GM21390 (cell line): ENCODE measurements around the gene CPVL.
"Not testable (repeated sequence)": the region's sequence is repeated elsewhere in the genome, so short reads cannot be mapped to it uniquely, and the experiment has no call there.

ENCODE experiments used
- ATAC-seq: cut with Tn5 transposase; IDR thresholded peaks from one replicate; pipeline ENCODE4 v1.9.1; 2021; ENCODE audit not compliant: unreplicated experiment

CPVL gene

DNA sequence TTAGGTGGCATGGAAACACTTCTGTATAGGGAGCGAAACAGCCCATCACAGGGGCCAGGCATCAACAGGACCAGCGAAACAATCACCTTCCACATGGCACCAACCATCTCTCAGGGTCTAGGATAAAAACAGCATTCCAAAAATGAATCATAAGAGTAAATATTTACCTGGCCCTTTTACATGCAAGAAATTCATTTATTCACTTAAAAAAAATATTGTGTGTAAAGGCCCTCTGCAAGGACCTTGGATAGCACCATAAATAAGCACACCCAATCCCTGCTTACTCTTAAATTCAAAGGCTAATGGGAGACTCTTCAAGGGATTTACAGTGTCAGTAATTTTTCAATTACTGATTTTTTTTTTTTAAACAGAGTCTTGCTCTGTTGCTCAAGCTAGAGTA lies 25.4 kb downstream of the CPVL start:
- ATAC-seq: no peak

DNA sequence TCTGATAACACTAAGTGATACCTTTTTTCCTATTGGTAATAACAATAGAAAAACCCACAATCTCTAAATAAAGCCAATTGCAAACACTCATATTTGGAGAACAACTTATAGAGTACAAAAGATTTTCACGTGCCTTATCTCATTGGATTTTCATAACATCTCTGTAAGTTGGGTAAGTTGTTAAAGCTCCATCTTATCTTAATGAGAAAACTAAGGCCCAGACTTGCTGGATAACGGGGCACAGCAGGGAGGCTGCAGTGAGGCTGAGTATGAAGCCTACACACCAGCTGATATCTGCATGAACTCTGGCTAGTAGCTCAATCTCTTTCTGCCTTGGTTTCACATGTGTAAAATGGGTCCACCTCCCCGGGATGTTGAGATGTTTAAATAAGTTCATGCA lies 26.8 kb downstream of the CPVL start:
- ATAC-seq: no peak

DNA sequence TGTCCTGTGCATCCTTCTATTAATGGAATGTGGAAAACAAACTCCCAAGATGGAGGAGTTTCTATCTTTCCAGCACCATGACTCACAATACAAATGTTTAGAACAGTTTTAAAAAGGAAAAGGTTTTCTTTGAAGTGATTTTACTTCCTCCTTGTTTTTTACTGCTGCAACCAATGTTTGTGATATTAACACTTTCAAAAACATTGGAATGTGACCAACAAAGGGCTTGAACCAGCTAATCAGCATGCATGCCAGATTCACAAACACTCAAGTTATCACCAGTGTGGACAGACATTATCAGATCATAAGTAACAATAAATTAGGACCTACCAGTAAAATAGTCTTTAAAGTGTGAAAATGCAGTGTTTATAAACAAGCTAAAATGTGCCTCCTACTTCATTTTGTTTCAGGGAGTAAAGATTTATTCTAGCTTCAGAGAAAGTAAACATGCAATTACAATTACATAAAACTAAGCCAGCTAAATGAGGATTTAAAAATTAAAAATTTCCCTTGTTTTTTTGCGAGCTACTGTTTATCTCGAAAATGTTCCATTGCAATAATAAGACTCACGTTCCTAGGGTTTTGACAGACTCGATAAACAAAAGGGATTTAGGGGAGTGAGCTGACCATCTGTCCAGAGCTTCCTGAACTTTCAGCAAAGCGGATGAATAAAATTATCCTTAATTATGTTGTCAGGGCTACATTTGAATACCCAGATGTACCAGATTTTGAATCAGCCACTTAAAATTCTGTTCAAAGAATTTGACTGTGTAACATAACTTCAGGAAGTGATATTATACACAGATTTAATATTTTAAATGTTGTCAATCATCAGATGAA lies 29.8 kb downstream of the CPVL start:
- no peak for ATAC-seq

DNA sequence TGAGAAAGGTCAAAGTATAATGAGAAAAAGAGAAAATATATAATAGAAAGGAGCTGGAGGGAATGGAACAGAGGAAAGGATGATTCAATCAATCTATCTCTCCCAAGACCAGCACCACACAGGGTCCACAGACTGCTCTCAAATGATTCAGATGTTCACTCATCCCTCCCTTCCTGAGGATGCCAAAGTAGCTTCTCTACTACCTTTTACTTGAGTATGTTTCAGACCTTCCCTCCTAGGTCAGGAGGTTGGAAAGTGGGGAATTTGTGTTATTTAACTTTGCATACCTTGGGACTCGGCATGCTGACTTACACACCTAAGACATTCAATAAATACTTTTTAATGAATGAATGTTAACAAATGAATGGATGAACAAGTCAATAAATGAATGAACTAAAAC lies 30.6 kb downstream of the CPVL start:
- ATAC-seq: no peak

DNA sequence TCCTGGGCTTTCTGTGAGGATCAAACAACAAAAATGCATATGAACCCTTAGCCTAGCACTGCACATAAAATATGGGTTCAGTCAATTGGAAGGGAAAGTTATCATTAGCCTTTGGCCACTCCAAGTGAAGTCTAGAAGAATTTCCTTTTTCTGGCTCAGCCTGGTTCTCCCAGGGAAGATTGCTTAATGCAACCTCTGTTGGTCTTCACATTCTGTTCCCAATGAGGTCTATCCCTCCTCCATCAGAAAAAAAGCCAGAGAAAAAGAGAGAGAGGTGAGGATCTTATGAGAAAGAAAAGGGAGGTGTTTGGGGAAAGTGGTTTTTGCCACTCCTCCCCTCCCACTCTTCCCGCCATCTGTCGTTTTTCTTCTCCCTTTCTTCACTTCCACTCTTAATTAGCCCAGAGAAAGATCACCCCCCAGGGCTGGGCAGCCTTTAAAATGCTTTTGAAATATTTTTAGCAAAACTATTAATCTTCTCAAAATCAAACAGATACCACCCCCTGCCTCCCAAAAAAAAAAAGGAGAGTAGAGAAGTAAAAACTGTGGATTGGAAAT lies 31.1 kb downstream of the CPVL start:
- ATAC-seq: no peak

DNA sequence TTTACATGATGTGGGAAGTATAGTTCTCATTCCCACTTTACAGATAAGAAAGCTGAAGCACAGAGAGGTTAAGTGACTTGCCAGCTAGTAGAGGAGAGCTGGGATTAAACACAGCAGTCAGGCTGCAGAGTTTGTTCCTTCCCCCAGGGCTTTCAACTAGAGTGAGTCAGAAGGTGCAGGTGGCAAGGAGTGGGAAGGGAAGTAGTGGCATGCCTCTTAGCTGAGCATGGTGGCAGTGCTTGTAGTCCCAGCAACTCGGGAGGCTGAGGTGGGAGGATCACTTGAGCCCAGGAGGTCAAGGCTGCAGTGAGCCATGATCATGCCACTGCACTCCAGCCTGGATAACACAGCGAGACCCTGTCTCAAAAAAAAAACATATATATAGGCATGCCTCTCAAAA lies 32.1 kb downstream of the CPVL start:
- not testable (repeated sequence) for ATAC-seq

DNA sequence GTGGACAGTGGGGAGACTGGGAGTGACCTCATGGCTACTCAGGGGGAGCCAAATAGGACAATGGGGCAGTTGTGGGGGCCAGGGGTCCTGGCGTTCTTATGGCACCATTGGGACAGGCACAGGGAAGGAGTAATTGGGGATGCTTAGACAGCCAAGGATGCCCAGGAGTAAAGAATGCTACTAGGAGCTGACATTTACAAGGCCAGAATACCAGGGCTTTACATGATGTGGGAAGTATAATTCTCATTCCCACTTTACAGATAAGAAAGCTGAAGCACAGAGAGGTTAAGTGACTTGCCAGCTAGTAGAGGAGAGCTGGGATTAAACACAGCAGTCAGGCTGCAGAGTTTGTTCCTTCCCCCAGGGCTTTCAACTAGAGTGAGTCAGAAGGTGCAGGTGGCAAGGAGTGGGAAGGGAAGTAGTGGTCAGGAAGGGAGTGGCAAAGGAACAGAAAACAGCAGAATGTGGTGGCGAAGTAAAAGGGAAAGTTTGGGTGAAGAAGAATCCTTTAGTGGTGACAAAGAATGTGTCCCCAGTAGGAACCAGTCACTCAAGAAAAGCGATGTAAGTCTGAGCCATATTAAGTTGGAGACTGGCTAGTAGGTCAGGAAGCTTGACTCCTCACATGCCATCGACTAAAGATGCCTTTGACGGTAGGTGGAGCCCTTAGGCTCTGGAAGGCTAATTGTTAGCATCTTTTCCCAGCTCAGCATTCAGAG lies 32.8 kb downstream of the CPVL start:
- ATAC-seq: no peak

DNA sequence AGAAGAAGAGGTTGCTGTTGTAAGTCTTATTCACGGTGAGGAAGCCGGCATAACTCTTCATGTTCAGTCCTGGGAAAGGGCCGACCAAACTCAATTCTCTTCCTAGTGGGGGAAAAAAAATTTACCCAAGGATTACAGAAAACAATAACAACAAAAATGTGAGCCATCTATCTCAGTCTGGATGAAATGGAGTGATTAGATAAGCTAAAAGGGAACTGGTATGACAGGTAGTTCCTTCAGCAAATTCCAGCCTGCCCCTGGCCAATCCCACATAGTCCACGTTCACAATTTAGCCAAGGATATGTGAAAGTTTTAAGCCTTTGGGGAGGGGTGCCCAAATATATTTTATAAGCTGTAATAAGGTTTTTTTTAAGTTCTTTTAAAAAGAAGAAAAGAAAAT lies 33.6 kb downstream of the CPVL start:
- no peak for ATAC-seq

DNA sequence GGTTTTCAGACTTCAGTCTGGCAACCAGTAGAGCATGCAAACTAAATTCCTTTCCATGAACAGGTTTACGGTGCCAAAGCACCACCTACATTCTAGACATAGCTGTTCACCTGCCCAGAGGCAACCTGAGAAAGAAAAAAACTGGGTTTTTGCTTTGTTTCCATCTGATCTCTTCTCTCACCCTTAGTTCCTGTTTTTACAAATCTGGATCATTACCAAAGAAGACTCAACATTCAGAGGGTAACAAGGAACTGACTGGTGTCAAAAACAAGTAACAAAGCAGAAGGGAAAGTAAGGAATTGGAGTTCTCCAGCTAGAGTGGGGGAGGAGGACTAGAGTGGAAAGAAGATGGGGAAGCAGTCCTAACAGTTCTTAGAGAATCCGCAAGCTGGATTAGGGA lies 36.4 kb downstream of the CPVL start:
- ATAC-seq: no peak

DNA sequence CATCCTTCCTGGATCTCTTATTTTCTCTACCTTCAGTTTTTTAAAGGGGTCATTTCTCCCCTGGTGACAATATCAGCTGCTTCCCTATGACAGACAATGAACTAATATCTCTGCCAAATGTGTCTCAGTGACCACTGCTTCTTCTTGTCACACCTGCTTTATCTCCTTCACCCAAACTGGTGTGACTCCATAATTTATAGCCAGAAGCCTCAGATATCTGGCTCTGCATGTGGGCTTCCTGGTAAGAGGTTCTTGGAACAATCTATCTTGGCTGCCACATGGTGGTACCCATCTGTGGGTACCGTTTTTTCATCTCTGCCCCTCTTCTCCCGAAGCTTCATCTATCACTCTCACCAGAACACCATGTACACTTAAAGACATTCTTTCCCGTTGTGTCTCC lies 37.0 kb downstream of the CPVL start:
- ATAC-seq: no peak

DNA sequence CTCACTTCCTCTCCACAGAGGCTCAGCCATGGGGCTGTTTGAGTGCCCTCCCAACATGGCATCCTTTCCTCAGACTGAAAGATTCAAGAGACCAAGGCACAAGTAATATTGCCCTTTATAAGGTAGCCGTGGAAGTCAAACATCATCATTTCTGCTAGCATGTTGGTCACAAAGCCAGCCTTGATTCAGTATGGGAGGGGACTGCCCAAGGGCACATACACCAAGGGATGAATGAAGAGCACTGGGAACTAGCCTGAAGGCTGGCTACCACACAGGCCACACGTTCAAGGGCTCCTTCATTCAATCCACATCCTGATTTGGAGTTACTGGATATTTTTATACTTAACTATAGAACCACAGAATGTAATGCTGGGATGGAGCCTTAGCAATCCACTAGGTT lies 39.3 kb downstream of the CPVL start:
- ATAC-seq: no peak

DNA sequence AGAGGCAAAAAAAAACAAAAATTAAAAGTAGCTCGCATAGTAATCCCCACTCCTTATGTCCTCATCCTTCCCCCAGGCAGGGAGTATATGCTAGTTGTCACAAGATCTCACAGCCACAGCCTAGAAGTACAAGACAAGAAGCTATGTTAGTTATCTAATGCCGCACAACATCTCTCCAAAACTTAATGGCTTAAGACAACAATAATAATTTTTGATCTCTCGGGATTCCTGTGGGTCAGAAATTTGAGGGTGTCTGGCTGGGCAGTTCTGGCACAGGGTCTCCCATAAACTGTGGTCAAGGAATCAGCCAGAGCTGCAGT lies 39.7 kb downstream of the CPVL start:
- ATAC-seq: no peak

DNA sequence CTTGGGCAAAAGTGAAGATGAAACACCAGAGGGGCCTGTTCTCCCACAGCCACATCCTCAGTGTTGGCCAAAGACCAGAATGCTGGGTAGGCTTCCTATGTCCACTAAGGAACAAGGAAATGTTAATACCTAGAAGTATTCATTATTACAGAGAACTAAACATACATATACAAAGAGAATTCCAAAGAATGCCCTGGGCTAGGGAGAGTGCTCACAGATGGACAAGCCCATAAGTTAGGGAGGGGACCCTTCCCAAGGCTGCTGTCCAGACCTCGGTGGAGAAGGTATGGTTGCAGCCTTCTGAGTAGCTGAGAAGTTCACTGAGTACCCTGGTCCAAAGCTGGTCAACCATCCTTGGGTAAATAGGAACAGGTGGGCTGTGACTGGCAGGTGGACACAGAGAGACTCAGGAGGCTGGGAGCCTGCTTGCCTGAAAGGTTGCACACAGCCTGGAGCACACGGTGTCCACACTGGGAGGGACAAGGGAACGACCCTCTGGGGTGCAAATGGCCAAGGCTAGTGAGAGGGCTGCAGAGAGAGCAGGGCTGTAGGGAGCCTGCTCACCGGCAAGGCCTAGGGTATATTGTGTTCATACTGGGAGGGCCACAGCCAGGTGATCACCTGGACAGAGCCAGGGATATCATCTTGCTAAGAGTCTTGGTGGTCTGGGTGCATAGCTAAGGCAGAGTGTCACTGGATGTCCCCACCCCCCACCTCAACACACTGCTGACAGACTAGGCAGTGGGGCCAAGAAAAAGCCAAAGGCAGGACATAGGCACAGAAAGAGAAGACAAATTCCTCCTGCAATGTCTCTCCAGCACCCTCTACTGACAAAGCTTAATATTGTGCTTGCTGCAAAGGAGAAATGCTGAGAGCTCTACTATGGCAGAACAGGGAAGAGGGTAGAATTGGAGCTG lies 40.3 kb downstream of the CPVL start:
- peak; percentile 57 for ATAC-seq

DNA sequence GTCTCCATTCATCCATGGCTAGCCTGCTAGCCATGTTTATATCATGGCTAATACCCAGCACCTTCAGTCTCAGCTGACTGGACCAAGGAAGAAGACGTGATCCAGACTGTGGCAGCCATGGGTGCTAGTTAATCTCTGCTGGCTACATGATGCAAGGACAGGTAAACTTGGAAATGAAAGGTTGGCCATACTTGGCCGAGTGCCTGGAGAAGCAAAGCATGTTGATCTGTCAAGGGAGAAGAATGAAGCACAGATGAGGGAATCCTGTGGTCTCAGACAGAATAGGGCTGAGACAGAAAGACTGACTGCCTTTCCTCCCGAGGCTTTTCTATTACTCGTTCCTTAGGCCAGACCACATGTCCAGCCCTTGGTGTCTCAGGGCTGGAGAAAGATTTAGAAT lies 41.1 kb downstream of the CPVL start:
- ATAC-seq: no peak

DNA sequence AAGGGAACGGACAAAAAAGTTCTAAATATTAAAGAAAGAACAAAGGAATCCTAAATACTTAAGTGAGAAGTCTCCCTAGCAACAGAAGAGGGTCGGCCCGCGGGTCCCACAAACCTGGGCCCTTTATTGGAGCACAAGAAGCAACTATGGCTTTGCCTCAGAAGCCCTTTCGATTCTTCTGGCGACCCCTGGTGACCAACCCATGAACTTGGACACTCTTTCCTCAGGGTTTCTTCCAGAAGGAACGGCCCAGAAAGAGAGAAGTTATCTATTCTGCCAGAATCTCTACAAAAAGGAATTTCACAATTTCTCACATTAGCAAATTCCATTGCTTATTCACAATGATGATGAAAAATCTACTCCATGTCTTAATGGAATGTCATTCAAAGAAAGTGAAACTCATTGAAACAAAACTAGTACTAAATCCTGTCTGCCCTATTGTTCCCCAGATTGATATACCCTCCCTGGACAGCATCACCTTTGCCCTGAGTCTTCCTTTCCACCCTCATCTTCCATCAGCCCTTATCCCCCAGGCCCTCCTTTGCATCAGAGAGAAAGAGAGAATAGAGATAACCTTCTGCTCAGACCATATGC lies 43.7 kb downstream of the CPVL start:
- no peak for ATAC-seq

DNA sequence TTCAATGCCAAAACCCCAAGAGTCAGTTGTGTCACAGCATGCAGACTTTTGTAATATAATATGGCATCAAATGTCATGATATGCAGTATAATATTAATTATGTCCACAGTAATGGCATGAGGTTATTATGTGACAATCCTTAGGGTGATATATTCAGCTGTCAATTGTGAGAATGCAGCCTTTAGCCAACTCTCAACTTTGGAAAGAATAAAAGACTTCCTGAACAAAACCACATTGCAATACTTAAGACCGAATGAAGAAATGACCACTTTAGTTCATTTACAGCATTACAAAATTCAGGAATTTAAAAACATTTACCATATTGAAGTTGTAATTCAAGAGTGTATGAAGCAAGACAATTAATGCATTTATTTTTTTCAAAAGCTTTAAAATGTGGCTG lies 45.4 kb downstream of the CPVL start:
- no peak for ATAC-seq

DNA sequence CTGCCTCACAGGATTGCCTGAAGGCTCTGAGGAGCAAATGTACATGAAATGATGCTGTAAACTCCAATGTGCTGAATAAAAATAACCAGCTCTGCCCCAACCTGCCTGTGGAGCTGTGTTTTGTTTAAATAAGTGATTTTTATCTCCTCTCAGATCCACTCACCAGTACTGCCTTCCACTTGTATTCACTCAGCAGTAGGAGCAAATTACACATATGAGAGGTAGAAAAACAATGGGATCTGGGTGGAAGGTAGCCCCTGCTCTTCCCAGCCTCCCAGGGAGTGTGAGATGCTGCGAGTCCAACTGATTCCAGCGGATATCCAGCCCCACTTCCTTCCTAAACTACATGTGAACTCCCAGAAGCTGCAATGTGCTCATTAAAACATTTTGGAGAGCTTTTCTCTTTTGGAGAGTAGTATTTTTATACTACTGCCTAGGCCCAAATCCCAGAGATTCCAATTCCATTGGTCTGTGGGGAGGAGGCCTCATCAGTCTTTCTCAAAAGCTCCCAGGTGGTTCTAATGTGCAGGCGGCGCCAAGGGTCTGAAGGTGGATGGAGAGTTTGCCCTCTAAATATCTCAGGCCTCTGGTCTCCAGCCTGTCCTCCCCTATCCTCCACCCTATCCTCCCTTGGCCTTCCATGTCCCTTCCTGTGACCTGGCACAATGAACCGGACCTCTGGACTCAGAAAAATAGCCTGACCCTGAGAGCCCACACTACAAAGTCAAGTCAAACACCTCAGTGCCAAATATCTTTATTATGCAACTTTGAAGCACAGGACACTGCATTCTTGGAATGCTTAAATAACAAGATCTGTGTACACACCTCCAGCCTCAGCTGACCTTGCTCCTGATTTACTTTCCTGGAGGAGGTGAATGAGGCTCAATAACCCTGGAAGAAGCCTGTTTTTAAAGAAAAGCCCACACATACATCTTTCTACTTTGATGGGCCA lies 46.2 kb downstream of the CPVL start:
- no peak for ATAC-seq

DNA sequence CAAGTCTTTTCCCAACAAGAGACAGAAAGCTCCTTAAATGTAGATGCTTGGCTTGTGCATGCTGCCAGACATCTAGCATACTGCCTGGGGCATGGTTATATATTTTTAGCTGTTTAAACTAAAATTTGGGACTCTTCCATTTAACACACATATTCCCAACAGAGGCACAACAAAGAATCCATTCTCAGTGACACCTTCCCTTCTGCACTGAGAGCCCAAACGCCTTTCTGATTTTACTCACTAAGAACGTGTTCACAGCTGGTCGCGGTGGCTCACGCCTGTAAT lies 49.9 kb downstream of the CPVL start:
- ATAC-seq: no peak

DNA sequence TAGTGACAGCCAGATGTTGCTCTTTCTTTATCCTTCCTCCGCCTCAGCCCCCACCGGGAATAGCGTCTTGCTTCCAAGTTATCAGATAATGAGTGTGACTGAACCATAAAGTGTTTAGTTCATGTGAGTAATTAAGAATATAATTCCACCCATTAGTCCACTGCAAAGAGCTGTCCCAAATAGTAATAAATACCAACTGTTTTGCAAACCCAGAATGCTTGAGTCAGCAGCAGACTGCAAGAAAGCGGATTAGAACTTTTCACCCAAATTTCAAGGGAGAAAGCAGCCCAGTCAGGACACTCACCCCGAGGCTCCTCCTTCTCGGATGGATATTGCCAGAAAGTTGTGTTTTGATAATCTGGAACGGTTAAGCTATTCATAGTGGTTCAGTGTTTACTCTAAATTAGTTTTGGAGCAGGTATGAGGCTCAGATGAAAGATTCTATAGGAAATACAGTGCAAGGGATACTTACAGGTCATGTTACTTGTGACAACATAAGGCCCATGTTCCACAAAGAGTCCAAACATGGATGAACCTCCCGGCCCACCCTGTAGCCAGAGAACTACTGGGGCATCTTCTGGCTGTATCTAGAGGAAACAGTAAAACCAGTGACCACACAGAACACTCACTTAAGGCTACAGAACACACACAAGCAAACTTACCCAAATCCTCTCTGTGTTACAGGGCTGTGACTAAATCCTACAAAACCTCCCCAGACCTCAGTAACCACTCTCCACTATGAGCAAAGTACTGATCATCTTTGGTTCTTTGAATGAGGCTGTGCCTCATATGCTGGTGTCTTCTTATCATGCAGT lies 50.5 kb downstream of the CPVL start:
- ATAC-seq: no peak
